HCT116 (cell line): ENCODE data around the gene CALCOCO1.

Source experiments
- CEBPB ChIP-seq: IDR thresholded peaks from 2 replicates; pipeline ENCODE4 v1.6.1; 2012; ENCODE audit warnings: low read depth
- EGR1 ChIP-seq: IDR thresholded peaks from 2 replicates; pipeline ENCODE4 v1.6.1; 2012; ENCODE audit warnings: low read depth
- EZH2 ChIP-seq: fragments of 200-600 bp; sonication (generic); IDR thresholded peaks from 2 replicates; pipeline ENCODE4 v1.6.1; 2017; ENCODE audit warnings: antibody characterized with exemption, mixed run types
- POLR2A ChIP-seq: IDR thresholded peaks from 2 replicates; pipeline ENCODE4 v1.7.0; 2011; ENCODE audit warnings: borderline replicate concordance; ENCODE audit not compliant: insufficient read depth, insufficient read length; ENCODE audit errors: extremely low read depth
- POLR2AphosphoS5 ChIP-seq: IDR thresholded peaks from 2 replicates; pipeline ENCODE4 v1.6.1; 2011; ENCODE audit warnings: mild to moderate bottlenecking, low read depth, low read length, moderate library complexity
- RAD21 ChIP-seq: IDR thresholded peaks from 2 replicates; pipeline ENCODE4 v1.6.1; 2012; ENCODE audit warnings: low read depth, mild to moderate bottlenecking
- YY1 ChIP-seq: IDR thresholded peaks from 2 replicates; pipeline ENCODE4 v1.6.1; 2011; ENCODE audit warnings: low read length, low read depth, moderate library complexity, mild to moderate bottlenecking; ENCODE audit not compliant: insufficient replicate concordance; ENCODE audit errors: extremely low read depth
- ZFX ChIP-seq: fragments of 450-650 bp; IDR thresholded peaks from 2 replicates; pipeline ENCODE4 v1.6.1; 2017
- ZNF274 ChIP-seq: fragments of 200-500 bp; sonication (Bioruptor generic); IDR thresholded peaks from 2 replicates; pipeline ENCODE4 v1.6.1; 2014; ENCODE audit warnings: mild to moderate bottlenecking, low read depth, low read length, inconsistent platforms
- TF ChIP-seq, protein P1 (sequence below), 3 experiments: fragments of 200-600 bp in 1 of 3; sonication (generic) in 1 of 3; IDR thresholded peaks in 2 of 3; conservative IDR thresholded peaks in 1 of 3; 2 replicates each; pipeline ENCODE4 v1.5.1; 2012 to 2017; ENCODE audit warnings: low read depth in 2 of 3, low read length in 2 of 3, antibody characterized with exemption in 1 of 3, borderline replicate concordance in 1 of 3, control low read depth in 1 of 3, mild to moderate bottlenecking in 1 of 3, mixed read lengths in 1 of 3, mixed run types in 1 of 3, moderate library complexity in 1 of 3; ENCODE audit not compliant: insufficient read depth in 1 of 3

DNA sequence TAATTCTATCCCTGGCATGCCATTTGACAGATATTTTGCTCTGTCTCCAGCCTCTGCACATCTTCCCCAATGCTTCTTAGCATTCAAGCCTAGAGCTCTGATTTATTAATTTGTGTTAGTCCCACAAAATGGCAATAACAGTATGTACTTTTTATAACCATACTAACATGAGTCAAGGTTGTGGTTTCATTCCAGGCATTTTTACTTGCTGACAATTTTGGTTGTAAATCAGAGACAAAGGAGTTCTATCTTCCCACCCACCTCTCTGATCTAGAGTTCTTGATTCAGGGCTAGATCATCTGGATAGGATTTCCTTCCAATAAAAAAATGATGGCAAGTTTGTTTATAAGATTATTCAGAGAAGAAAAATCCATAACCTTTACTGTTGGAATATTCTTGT lies 43.0 kb upstream of the CALCOCO1 start:
- TF ChIP-seq ZFX (no peak), POLR2A (no peak), ZNF274 (no peak), CEBPB (no peak), EZH2 (no peak), POLR2AphosphoS5 (no peak), EGR1 (no peak), RAD21 (no peak), YY1 (no peak)
- TF ChIP-seq, protein P1, sequence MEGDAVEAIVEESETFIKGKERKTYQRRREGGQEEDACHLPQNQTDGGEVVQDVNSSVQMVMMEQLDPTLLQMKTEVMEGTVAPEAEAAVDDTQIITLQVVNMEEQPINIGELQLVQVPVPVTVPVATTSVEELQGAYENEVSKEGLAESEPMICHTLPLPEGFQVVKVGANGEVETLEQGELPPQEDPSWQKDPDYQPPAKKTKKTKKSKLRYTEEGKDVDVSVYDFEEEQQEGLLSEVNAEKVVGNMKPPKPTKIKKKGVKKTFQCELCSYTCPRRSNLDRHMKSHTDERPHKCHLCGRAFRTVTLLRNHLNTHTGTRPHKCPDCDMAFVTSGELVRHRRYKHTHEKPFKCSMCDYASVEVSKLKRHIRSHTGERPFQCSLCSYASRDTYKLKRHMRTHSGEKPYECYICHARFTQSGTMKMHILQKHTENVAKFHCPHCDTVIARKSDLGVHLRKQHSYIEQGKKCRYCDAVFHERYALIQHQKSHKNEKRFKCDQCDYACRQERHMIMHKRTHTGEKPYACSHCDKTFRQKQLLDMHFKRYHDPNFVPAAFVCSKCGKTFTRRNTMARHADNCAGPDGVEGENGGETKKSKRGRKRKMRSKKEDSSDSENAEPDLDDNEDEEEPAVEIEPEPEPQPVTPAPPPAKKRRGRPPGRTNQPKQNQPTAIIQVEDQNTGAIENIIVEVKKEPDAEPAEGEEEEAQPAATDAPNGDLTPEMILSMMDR (IDR thresholded peaks at IDR 0.05 in 2 of 3, conservative IDR thresholded peaks at IDR 0.05 in 1 of 3; ENCODE audit: borderline replicate concordance in 1 of 3, insufficient read depth in 1 of 3, low read depth in 2 of 3, low read length in 2 of 3): no peak
